HG02870 (cell line): ENCODE data around the gene SEPTIN3.
A peak's percentile ranks its signal among the peaks of the same experiment; 100 is the strongest.

Experiments used
- ATAC-seq: cut with Tn5 transposase; IDR thresholded peaks from one replicate; pipeline ENCODE4 v1.9.1; 2021; ENCODE audit warnings: mild to moderate bottlenecking, moderate library complexity; ENCODE audit not compliant: unreplicated experiment

The SEPTIN3 gene

DNA sequence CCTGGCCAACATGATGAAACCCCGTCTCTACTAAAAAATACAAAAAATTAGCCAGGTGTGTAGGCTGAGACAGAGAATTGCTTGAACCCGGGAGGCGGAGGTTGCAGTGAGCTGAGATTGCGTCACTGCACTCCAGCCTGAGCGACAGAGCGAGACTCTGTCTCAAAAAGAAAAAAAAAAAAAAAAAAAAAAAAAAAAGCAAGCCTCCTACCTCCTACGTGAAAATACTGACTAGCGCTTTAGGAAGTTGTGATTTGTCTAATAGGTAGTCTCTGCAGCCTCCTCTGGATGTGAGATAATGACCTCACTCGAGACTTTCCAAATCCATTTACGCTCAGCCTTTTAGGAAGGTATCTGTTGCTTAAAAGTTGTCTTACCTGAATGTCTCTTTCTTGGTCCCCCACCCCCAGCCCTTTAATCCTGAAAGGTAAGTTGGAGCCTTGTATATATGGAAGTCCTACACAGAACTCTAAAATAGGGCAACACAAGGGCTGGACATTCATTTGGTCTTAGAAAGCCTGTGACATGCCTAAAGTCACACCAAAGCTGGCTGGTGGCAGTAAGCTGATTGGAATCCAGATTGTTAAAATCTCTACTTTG is 5.5 kb downstream of the SEPTIN3 start:
- no peak for ATAC-seq

- ATAC-seq = no peak
Observed at GRCh38 chr22:41975299-41976069, 6.2 kb downstream of the SEPTIN3 start.

GRCh38 chr22:41976070-41976901 is 7.0 kb downstream of the SEPTIN3 start:
- no peak for ATAC-seq

DNA sequence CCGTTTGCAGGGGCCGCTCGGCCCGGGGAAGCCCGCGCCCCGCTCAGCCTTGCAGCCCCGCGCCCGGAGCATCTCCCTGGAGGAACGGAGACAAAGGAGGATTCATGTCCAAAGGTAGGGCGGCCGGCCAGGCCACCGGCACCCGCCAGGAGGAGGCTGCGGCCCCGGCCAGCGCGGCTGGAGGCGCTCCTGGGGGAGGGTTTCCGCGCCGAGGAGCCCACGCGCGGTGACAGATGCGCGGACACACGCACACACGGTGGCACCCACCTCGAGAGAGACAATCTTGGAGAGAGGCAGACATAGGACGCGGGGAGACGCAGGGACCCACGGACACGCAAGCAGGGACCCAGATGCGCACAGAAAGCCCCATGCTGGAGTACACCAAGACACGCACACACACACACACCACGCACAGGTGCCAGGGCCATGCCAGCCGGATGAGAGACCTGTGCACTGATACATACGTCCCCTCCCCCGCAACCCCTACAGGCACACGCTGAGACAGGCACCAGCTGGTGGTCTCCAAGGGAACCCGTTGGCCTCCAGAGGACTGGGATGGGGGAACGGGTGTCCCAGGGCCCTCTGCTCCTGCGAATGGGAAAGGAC is 7.8 kb downstream of the SEPTIN3 start:
- ATAC-seq = no peak

GRCh38 chr22:41978732-41979131 is 9.5 kb downstream of the SEPTIN3 start:
- no peak for ATAC-seq

- ATAC-seq = no peak
Observed at GRCh38 chr22:41979423-41980250, 10.4 kb downstream of the SEPTIN3 start.

GRCh38 chr22:41982865-41983264 is 13.6 kb downstream of the SEPTIN3 start:
- ATAC-seq = no peak

GRCh38 chr22:41983513-41984405 is 14.5 kb downstream of the SEPTIN3 start:
- no peak for ATAC-seq

- ATAC-seq = no peak
Observed at GRCh38 chr22:41987276-41987675, 18.0 kb downstream of the SEPTIN3 start.

DNA sequence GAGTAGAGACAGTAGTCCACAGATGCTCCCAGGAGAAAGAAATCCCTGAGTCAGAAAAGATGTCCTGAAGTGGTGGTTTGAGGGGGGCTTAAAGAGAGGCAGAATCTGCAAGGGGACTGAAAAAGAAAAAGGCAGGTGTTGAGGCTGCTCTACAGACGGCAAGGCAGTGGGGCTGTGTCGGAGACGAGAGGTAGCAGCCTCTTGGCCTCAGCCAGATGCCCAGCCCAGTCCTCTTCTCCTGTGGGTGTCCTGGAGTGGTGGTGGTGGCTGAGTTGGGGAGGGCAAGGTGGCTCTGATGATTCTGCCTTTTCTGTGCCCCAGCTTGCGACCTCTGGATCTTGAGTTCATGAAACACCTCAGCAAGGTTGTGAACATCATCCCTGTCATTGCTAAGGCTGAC is 20.0 kb downstream of the SEPTIN3 start:
- no peak for ATAC-seq

- ATAC-seq = no peak
Observed at GRCh38 chr22:41991111-41991510, 21.9 kb downstream of the SEPTIN3 start.

GRCh38 chr22:41992496-41992895 is 23.3 kb downstream of the SEPTIN3 start:
- no peak for ATAC-seq

- ATAC-seq = no peak
Observed at GRCh38 chr22:41995211-41995610, 26.0 kb downstream of the SEPTIN3 start.

DNA sequence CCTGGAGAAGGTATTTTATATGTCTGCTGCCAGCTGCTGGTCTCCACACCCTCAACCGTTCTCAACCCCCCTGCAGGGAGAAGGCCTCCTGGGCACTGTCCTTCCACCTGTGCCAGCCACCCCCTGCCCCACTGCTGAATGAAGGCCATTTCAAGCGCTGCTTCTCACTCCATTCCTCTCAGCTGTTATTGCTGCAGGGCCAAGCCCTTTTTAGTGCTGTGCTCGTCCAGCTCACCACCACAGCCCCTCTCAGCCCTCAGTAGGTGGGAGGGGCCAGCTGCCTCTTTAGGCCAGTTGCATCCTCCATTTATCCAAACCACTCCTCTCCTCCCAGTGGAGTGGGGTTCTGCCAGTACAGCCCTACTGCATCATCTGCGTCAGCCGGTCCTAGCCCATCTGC is 27.6 kb downstream of the SEPTIN3 start:
- no peak for ATAC-seq

DNA sequence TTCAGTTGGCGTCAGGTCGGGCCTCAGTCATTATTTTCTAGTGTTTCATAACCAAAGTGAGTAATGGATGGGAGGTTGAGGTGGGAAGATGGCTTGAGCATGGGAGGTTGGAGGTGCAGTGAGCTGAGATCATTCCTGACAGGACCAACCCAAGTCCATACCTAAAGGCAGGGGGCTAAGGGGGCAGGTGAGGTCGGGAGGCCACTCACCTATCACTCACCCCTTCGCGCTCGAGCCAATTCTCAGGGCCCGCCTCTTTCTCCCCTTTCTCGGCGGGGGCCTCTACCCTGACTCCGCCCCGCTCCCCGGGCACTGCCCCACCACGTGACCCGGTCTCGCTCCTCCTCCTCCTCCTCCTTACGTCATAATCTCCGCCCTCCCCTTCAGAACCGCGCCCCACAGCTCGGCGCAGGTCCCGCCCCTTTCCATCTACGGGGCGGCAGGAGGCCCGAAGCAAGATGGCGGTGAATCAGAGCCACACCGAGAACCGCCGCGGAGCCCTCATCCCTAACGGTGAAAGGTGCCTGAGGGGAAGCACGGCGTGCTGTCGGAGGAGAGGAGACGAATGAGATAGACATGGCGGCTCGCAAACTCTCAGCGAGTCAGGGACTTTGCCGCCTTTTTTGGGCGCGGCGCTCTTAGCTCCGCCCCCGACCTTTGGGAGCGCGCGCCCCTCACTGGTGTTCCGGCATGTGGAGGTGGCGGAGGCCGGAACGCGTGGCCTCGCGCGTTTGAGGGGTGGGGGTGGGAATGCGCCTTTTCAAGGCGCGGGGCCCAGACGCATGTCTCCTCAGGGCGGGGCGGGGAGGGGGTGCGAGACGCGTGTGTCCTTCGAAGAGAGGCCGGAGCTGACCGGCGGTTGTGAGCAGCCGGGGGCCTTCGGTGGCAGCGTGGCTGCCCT is 29.4 kb downstream of the SEPTIN3 start, which contains the start of gene WBP2NL:
TSS of gene WBP2NL (plus strand) at position 428 of the 901 bp plus-strand sequence. CDS start at position 459, 31 bp downstream.
- ATAC-seq = peak; percentile 48

GRCh38 chr22:42000466-42000865 is 31.2 kb downstream of the SEPTIN3 start:
- no peak for ATAC-seq

DNA sequence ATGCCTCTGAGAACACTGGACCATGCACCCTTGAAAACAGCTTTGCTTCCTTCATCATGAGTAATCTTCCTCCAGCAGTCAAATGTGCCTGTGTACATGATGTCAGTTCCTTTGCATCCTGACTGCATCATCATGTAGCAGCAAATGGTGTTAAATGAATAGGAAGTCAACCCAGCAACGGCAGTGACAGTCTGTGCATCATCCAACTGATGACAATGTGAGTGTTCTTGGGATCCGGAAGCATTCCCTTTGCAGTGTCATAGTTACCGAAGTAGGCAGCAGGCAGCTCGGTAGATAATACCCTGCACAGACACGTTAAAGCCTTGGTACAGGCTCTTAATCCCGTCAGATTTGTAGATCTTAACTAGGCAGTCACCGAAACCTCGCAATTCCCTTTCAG is 31.9 kb downstream of the SEPTIN3 start:
- ATAC-seq = no peak

DNA sequence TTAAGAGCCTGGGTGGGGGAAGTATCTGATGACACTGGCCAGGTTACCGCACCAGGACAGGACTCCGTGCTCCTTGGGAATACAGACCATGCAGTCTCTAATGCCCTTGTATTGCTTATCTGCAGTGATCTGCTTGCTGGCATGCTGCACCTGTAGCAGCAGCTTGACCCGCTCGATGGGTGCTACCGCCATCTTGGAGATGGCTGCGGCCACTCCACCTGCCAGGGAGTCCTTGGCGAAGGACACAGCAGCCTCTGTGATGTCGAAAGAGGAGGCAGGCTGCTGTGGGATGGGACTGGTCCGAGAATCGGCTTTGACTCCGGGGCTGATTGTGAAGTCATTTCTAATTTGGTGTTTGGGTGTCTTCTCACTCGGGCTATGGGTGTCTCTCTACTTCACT is 32.5 kb downstream of the SEPTIN3 start:
- ATAC-seq = no peak
